H9 (cell line): ENCODE data around the gene P2RY14. TPM values are rescaled to one million over a fixed set of nuclear protein-coding genes. Genes with fewer than 3 reads are reported as not detected.
A peak's percentile ranks its signal among the peaks of the same experiment; 100 is the strongest.

ENCODE experiments used
- DNase-seq: peaks from one replicate; pipeline ENCODE4 v3.0.0-alpha.2; 2017
- H2AFZ ChIP-seq: one replicate; pipeline ENCODE4 v1.6.1; 2013; ENCODE audit warnings: mild to moderate bottlenecking, low read length, control low read depth, moderate library complexity
- H2AK5ac ChIP-seq: 2 replicates; pipeline ENCODE4 v1.6.1; 2013; ENCODE audit warnings: low read length, control low read depth, mixed read lengths; ENCODE audit not compliant: insufficient read length
- H2BK120ac ChIP-seq: one replicate; pipeline ENCODE4 v1.6.1; 2013; ENCODE audit warnings: low read depth, mild to moderate bottlenecking, low read length, control low read depth, inconsistent platforms; ENCODE audit not compliant: poor library complexity, severe bottlenecking
- H2BK12ac ChIP-seq: 2 replicates; pipeline ENCODE4 v1.6.1; 2013; ENCODE audit warnings: low read length, control low read depth, mixed read lengths, low read depth; ENCODE audit not compliant: insufficient read length
- H2BK15ac ChIP-seq: 2 replicates; pipeline ENCODE4 v1.6.1; 2013; ENCODE audit warnings: low read depth, low read length, control low read depth
- H2BK20ac ChIP-seq: one replicate; pipeline ENCODE4 v1.6.1; 2013; ENCODE audit warnings: low read depth, mild to moderate bottlenecking, low read length, control low read depth, inconsistent platforms; ENCODE audit not compliant: poor library complexity, severe bottlenecking
- H2BK5ac ChIP-seq: 2 replicates; pipeline ENCODE4 v1.6.1; 2013; ENCODE audit warnings: low read length, control low read depth, mixed read lengths; ENCODE audit not compliant: insufficient read length
- H3K14ac ChIP-seq: 2 replicates; pipeline ENCODE4 v1.6.1; 2013; ENCODE audit warnings: low read length, control low read depth; ENCODE audit not compliant: insufficient read depth
- H3K18ac ChIP-seq: 2 replicates; pipeline ENCODE4 v1.6.1; 2013; ENCODE audit warnings: low read depth, mild to moderate bottlenecking, mixed read lengths, low read length, control low read depth; ENCODE audit not compliant: insufficient read length
- H3K23ac ChIP-seq: 2 replicates; pipeline ENCODE4 v1.6.1; 2013; ENCODE audit warnings: low read length, control low read depth, mixed read lengths, low read depth; ENCODE audit not compliant: insufficient read length
- H3K23me2 ChIP-seq: 2 replicates; pipeline ENCODE4 v1.6.1; 2013; ENCODE audit warnings: low read depth, mild to moderate bottlenecking, mixed read lengths, low read length, control low read depth; ENCODE audit not compliant: insufficient read length, poor library complexity, severe bottlenecking
- H3K27ac ChIP-seq: 2 replicates; pipeline ENCODE4 v1.5.1; 2013; ENCODE audit warnings: low read length, control low read depth, mixed read lengths, low read depth; ENCODE audit not compliant: insufficient read length
- H3K27me3 ChIP-seq: 2 replicates; pipeline ENCODE4 v1.6.1; 2013; ENCODE audit warnings: low read length, control low read depth, inconsistent platforms; ENCODE audit not compliant: insufficient read depth
- H3K4ac ChIP-seq: 2 replicates; pipeline ENCODE4 v1.6.1; 2013; ENCODE audit warnings: low read depth, mild to moderate bottlenecking, control low read depth, inconsistent platforms, low read length, moderate library complexity
- H3K4me1 ChIP-seq: 2 replicates; pipeline ENCODE4 v1.6.1; 2013; ENCODE audit warnings: low read length, control low read depth, inconsistent platforms; ENCODE audit not compliant: insufficient read depth
- H3K4me2 ChIP-seq: 2 replicates; pipeline ENCODE4 v1.6.1; 2013; ENCODE audit warnings: low read length, control low read depth, mixed read lengths; ENCODE audit not compliant: insufficient read length, insufficient read depth
- H3K56ac ChIP-seq: 2 replicates; pipeline ENCODE4 v1.6.1; 2013; ENCODE audit warnings: low read depth, mild to moderate bottlenecking, mixed read lengths, low read length, control low read depth; ENCODE audit not compliant: insufficient read length
- H3K79me1 ChIP-seq: 2 replicates; pipeline ENCODE4 v1.6.1; 2013; ENCODE audit warnings: low read depth, mild to moderate bottlenecking, moderate library complexity, low read length, control low read depth, inconsistent platforms; ENCODE audit not compliant: insufficient read depth, poor library complexity, severe bottlenecking
- H3K79me2 ChIP-seq: 2 replicates; pipeline ENCODE4 v1.6.1; 2013; ENCODE audit warnings: low read length, control low read depth, inconsistent platforms; ENCODE audit not compliant: insufficient read depth
- H3K9ac ChIP-seq: 2 replicates; pipeline ENCODE4 v1.6.1; 2013; ENCODE audit warnings: low read length, control low read depth, mixed read lengths; ENCODE audit not compliant: insufficient read length; ENCODE audit errors: extremely low read depth
- H3K9me3 ChIP-seq: one replicate; pipeline ENCODE4 v1.6.1; 2013; ENCODE audit warnings: low read depth, low read length, inconsistent platforms; ENCODE audit not compliant: control insufficient read depth
- H3T11ph ChIP-seq: one replicate; pipeline ENCODE4 v1.6.1; 2013; ENCODE audit warnings: mild to moderate bottlenecking, low read length, control low read depth, inconsistent platforms
- H4K20me1 ChIP-seq: one replicate; pipeline ENCODE4 v1.6.1; 2013; ENCODE audit not compliant: control insufficient read depth, insufficient read length, insufficient read depth
- H4K5ac ChIP-seq: 2 replicates; pipeline ENCODE4 v1.6.1; 2013; ENCODE audit warnings: low read depth, mild to moderate bottlenecking, mixed read lengths, low read length, control low read depth; ENCODE audit not compliant: insufficient read length
- H4K8ac ChIP-seq: replicated peaks from 2 replicates; pipeline ENCODE4 v1.6.1; 2013; ENCODE audit warnings: low read length, control low read depth, mixed read lengths, low read depth; ENCODE audit not compliant: insufficient read length
- H4K91ac ChIP-seq: 2 replicates; pipeline ENCODE4 v1.6.1; 2013; ENCODE audit warnings: low read depth, mild to moderate bottlenecking, moderate library complexity, mixed read lengths, low read length, control low read depth; ENCODE audit not compliant: insufficient read length
- H3K27ac Mint-ChIP-seq, 3 experiments: 2 replicates in 2 of 3; 3 replicates in 1 of 3; pipeline ENCODE4 v1.8.0; 2020 to 2021; ENCODE audit warnings: mixed read lengths in 3 of 3, mild to moderate bottlenecking in 1 of 3, moderate library complexity in 1 of 3
- H3K27me3 Mint-ChIP-seq: 2 replicates; pipeline ENCODE4 v1.8.0; 2021; ENCODE audit warnings: low read depth, mild to moderate bottlenecking, moderate library complexity, mixed read lengths
- H3K36me3 Mint-ChIP-seq, 3 experiments: 2 replicates in 2 of 3; 3 replicates in 1 of 3; pipeline ENCODE4 v1.8.0; 2020 to 2021; ENCODE audit warnings: low read depth in 3 of 3, mixed read lengths in 3 of 3; ENCODE audit not compliant: insufficient read depth in 1 of 3
- H3K4me1 Mint-ChIP-seq, 2 experiments: 2 replicates each; pipeline ENCODE4 v1.8.0; 2020; ENCODE audit warnings: mixed read lengths in 2 of 2
- H3K4me3 Mint-ChIP-seq, 2 experiments: 2 replicates in 1 of 2; 3 replicates in 1 of 2; pipeline ENCODE4 v1.8.0; 2020 to 2021; ENCODE audit warnings: mild to moderate bottlenecking in 2 of 2, mixed read lengths in 2 of 2, moderate library complexity in 1 of 2
- H3K9me3 Mint-ChIP-seq, 2 experiments: 2 replicates in 1 of 2; 3 replicates in 1 of 2; pipeline ENCODE4 v1.8.0; 2020; ENCODE audit warnings: mild to moderate bottlenecking in 2 of 2, mixed read lengths in 2 of 2, moderate library complexity in 1 of 2
- CTCF ChIP-seq: fragments of 200-600 bp; sonication (generic); conservative IDR thresholded peaks from 3 replicates; pipeline ENCODE4 v1.8.0; 2021; ENCODE audit warnings: antibody characterized with exemption, mild to moderate bottlenecking
- WGBS: extraction: QIAGEN DNeasy Blood & Tissue Kit; methylation state at CpG from one replicate; pipeline ENCODE4 v1.1.7; 2013; ENCODE audit warnings: missing lambda C conversion rate, low lambda C conversion rate, mixed read lengths; ENCODE audit not compliant: insufficient read length; ENCODE audit errors: extremely low coverage; 5-methylcytosine and 5-hydroxymethylcytosine counted together
- total RNA-seq: library from RNA; stranded (reverse); gene quantifications from 2 replicates; pipeline ENCODE4 v1.2.1, GENCODE V29; 2021

P2RY14 gene
- total RNA-seq, 1 experiment from 2014 or later, result not detected

- DNase-seq, result no peak
- no peaks in the 10 kb centered on the region for H3K23me2 ChIP-seq
- WGBS, result no CpG with 5 or more reads among the region's 5 CpGs
- no peak overlapping the region for H2BK120ac ChIP-seq
- H3K27me3 ChIP-seq, result no peaks in the 10 kb centered on the region
- H3K9ac ChIP-seq, result no peak overlapping the region
- H3K36me3 Mint-ChIP-seq, result no peaks in the 10 kb centered on the region
- H3K9me3 Mint-ChIP-seq, result no peaks in the 10 kb centered on the region
- H2AK5ac ChIP-seq, result no peak overlapping the region
- peaks cover 4% of the 10 kb centered on the region; the same call in 1 of the 2 replicates for H3K4me1 ChIP-seq
- no peaks in the 10 kb centered on the region for H3K27me3 Mint-ChIP-seq
- no peaks in the 10 kb centered on the region for H3K9me3 ChIP-seq
- no peak overlapping the region for H3K18ac ChIP-seq
- no peak overlapping the region for H4K5ac ChIP-seq
- no peaks in the 10 kb centered on the region for H3K79me1 ChIP-seq
- H4K8ac ChIP-seq, result no peak overlapping the region
- H3K56ac ChIP-seq, result no peak overlapping the region
- H2BK20ac ChIP-seq, result no peak overlapping the region
- H3K27ac Mint-ChIP-seq, result peak overlapping the region in 1 of 3 experiments; percentile 30; a peak in 3 of 7 replicates
- H3K4me3 Mint-ChIP-seq, result no peak overlapping the region
- H4K20me1 ChIP-seq, result no peaks in the 10 kb centered on the region
- H2BK12ac ChIP-seq, result no peak overlapping the region
- no peak overlapping the region for H2BK5ac ChIP-seq
- no peak overlapping the region for H4K91ac ChIP-seq
- H3T11ph ChIP-seq, result no peak overlapping the region
- H3K4me1 Mint-ChIP-seq, result peaks cover 12 to 19% of the 10 kb centered on the region in 2 experiments
- H3K79me2 ChIP-seq, result no peaks in the 10 kb centered on the region
- H3K27ac ChIP-seq, result no peak overlapping the region
- no peak overlapping the region for H3K14ac ChIP-seq
- no peak for TF ChIP-seq CTCF
- no peak overlapping the region for H3K4me2 ChIP-seq
- no peak overlapping the region for H3K23ac ChIP-seq
- no peak overlapping the region for H2BK15ac ChIP-seq
- no peak overlapping the region for H3K4ac ChIP-seq
- H2AFZ ChIP-seq, result no peak overlapping the region
These were observed 64.5 kb downstream of the P2RY14 start for GRCh38 chr3:151213881-151214280.
